ENCODE results near the gene PDE9A.
"Not testable (repeated sequence)": the region's sequence is repeated elsewhere in the genome, so short reads cannot be mapped to it uniquely, and the experiment has no call there.

The PDE9A gene

DNA sequence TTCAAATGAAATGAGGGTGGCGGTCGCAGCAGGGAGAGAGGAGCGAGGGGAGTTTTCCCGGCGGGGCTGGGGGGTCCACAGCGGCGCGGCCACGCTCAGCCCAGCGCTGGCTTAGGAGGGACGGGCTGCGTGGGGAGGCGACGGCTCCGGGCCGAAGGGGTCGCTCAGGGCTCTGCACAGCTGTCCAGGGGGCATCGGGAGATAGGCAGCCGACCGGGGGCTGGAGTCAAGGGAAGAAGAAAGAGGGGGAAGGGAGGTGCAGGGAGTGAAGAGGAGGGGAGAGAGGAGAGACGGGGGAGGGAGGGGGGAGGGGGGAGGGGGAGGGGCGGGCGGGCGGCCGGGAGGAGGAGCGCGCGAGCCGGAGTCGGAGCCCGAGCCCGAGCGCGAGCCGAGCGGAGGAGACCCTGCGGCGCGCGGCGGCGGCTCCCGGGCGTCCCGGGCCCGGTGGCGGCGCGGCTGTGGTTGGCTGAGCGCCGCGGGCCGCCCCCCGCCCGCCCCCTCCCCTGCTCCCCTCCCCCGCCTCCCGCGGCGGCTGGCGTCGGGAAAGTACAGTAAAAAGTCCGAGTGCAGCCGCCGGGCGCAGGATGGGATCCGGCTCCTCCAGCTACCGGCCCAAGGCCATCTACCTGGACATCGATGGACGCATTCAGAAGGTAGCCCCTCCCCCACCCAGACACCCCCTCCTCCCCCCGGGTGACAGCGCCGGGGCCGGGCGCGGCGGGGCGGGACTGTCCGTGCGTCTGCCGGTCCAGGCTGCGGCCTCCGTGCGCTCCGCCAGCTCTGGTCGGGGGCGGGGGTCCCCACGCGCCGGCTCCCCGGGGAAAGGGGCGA is at the start of gene PDE9A:
Gene PDE9A (plus strand): TSS at position 391 of the 831 bp plus-strand sequence. CDS start 194 bp downstream, at position 585.
- no peak for DNase-seq

DNA sequence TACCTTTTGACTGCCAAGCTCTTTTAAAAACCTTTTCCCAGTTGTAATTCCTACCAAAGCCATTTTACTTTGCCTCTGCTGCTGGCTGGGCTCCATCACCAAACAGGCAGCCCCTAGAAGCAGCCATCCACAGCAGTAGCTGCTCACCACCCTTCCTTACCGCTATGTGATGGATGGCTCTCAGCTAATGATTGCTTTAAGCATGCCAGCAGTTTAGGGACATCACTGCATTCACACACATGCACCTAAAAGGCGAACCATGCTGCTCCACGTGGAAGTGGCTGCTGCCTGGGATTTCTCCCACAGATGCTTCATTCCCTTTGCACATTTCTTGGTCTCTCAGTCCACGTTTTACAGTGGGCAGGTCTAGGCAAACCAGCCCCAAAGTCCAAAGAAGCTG is 46.3 kb upstream of the PDE9A start:
- no peak for DNase-seq

DNA sequence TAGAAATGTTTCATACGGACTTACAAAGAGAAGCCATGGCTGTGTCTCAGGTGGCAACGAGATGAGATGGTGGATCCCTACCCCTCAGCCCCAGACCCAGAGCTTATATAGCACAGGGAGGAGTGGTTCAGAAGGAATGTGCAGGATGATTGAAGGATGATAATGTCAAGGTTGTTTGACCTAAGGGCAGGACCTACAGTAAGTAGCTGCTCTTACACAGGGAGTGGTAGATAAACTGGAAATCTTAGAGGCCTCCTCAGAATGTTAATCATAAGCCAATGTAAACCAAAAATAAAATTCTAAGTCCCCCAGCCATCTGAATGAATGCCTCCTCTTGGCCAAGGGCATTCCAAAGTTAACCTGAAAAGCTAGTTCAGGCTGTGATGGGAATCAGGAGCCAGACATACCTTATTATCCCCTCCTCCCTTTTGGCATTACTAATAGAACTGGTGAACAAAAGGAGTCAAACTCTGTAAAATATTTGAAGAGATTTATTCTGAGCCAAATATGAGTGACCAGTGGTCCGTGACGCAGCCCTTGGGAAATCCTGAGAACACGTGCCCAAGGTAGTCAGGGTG is 45.8 kb upstream of the PDE9A start:
- DNase-seq = no peak

DNA sequence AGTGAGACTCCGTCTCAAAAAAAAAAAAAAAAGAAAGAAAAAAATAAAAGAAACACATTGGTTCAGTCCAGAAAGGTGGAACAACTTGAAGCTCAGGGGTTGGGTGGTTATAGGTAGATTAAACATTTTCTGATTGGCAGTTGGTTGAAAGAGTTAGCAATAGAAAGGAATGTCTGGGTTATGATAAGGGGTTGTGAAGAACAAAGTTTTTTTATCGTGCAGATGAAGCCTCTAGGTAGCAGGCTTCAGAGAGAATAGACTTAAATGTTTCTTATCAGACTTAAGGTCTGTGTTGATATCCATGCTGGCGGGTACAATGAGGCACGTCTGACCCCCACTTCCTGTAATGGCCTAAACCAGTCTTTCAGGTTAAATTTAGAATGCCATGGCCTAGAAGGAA is 45.0 kb upstream of the PDE9A start:
- no peak for DNase-seq

DNA sequence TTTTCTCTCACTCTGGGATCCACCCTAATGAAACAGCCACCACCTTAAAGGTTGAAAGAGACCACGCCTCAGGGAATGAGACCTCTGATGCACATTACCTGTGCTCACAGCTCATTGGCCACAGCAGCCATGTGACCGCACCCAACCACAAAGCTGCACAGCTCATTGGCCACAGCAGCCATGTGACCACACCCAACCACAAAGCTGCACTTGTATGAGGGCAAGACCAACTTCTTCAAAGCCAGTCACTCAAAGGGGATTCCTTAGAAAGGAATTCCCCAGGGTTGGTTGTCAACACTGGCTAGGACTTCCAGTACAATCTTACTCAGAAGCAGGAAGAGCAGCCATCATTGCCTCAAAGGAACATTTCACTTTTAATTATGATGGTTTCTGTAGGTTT is 43.6 kb upstream of the PDE9A start:
- no peak for DNase-seq

DNA sequence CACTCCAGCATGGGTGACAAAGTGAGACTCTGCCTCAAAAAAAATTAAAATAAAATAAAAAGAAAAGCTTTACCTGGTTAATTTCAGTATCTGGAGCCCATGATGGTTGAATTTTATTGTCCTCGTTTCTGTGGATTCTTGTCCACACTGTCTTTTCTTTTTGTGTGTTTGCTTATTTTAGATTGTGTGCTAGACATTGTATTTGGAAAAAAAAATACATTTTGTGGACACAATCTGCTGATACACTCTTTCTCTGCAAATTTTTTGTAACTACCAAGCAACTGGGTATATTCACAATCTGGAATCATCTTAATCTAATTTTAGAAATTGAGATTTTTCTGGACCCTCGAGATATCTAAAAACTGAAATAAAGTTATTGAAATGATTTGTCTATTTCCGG is 41.6 kb upstream of the PDE9A start:
- no peak for DNase-seq

DNA sequence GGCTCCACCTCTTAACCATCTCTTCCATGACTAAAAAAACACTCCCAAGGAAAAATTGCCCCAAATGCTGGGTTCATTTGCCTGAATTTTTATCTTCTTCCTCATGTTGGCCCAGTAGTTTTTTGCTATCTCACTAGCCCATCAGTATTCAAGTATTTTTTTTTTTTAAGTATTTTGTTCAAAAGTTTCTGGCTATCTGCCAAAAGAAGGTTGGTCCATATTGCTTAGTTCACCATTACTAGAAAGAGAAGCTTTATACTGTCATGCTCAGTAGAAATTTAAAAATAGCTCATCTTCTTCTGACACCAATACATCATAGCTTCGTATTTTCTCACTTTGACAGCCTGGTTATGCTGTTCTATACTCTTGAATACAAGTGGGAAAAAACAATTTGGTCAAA is 41.0 kb upstream of the PDE9A start:
- DNase-seq = no peak

DNA sequence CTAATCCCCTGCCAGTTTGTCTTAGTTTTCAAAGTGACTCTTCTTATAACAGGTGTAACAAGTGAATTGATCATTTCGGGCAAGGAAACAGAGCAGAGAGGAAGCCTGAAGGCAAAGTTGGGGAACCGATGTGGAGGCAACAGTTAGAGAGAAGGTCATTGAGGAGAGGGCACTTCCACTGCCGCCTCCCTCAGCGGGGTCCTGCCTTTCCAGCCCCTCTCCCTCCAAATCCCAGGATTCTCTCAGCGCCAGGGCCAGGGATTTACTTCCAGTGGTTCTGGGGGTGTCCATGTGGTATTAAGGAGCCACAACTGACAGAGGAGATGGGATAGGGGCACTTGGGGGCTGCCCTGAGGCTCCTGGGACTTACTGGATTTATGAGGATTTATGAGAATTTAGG is 39.7 kb upstream of the PDE9A start:
- DNase-seq = no peak

DNA sequence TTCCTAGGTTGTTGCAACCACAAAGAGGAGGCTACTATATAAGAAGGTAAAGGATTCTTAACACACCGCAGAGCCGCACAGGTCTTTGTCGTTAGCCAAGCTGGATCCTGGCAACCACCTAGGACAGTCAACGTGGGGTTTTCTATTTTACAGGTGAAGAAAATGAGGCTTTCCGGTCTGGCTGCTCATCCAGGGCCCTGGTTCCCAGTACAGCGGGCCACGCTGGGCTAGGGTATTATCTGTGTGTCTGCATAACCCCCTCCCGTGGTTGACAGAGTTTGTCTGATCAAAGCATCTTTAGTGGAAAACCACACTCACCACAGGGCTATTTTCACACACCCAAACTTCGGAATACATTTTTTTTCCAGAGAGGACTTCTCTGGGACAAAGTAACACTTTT is 39.0 kb upstream of the PDE9A start:
- DNase-seq = no peak

DNA sequence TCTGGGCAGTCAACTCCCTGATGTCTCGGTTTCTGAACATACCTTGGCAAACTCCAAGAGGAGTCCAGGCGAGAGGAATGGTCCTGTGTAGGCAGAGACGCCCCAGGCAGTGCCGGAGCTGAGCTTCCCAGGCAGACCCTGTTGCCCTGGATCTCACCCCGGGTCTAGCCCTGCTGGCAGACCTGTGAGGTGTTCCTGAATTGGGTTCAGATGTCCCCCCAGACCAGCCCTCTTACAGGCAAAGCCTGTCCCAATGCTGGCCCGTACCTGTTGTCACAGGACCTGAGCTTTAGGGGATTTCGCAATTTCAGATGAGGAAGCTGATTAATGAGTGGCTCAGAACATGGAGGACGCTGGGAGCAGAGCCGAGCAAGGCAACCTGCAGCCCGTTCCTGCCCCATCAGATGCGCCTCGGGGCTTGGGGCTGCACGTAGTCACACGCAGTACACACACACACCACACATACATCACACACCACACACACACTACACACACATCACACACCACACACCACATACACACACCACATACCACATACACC is 38.5 kb upstream of the PDE9A start:
- no peak for DNase-seq

DNA sequence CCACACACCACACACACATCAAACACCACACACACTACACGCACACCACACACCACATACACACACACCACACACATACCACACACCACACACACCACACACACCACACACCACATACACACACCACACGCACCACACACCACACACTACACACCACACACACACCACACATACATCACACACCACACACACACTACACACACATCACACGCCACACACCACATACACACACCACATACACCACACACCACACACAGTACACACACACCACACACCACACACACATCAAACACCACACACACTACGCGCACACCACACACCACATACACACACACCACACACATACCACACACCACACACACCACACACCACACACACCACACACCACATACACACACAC is 38.0 kb upstream of the PDE9A start:
- not testable (repeated sequence) for DNase-seq

DNA sequence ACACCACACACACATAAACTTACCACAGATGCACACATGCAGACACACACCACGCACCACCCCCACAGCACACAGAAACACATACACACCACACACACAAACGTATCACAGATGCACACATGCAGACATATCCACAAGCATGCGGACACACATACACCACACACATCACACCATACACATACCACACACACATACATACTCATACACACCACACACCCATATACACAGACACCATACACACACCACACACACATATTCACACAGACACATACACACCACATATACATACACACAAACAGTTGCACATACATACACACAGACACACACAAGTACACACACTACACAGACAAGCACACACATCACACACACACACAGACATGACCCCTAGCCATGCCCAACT is 37.5 kb upstream of the PDE9A start:
- DNase-seq = no peak

DNA sequence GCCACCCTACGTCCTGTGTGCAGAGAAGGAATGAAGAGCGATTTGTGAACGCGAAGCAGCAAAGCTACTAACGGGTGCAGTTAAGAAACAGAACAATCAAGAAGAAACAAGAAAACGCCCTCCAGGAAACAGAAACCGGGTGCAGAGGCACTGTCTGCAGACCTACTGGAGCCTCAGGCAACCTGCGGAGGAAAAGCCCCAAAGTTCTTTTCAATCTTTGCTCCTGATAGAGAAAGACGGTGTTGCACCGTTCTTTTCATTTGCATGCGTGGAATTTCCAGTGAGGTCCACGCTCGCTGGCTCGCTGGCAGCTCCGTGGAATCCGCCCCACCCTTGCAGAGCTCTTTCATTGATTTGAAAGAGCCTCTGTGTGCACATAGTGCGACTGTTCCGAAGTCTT is 37.0 kb upstream of the PDE9A start:
- no peak for DNase-seq

DNA sequence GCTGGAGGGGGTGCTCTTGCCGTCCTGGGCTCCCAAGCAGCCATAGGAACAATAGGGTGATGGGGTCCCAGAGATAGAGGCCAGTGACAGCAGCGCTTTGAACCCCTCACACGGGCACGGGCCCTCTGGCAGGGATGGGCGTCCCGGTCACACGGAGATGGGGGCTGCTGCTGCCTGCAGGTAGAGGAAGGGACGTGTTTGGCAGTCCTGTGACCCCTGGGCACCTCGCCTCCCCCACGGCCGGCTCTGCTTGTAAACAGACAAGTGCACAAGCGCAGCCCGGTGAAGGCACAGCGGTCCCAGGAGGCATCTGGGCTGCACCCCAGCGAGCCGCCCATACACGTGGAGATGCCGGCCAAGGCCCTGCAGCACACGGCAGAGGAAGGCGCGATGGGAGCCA is 36.5 kb upstream of the PDE9A start:
- DNase-seq = no peak

DNA sequence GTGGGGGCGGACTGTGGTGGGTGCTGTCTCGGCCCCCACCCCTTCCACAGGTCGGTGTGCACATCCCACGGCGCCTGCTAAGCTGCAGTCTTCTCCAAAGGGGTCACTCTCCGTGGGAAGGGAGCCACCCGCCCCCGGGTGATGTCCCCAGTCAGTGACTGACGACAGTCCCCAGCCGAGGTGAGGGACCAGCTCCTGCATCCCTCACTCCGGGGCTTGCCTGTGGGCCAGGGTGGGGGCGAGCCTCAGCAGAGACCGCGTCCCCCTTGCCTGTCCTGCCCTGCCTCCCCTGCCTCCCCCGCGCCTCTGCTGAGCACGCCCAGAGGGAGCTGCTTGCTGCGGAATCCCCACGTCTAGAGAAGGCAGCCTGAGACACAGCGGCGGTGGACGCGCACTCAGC is 35.9 kb upstream of the PDE9A start:
- DNase-seq = no peak

DNA sequence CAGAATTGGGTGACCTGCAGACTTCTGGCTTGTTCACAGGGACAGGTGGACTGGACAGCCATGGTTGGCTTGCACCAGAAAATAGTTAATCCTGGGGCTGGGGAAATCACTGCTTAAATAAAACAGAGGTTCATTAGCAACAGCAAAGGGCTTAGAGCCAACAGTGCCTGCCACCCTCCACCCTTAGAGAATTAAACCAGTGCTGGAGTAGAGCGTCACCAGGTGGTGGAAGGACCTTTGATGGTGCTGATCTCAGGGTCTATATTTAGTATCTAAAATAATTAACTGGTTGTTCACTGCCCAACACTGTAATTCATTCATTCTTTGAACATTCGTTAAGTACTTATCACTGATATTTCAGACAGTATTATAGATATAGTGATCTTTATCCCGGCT is 34.7 kb upstream of the PDE9A start:
- DNase-seq = no peak

DNA sequence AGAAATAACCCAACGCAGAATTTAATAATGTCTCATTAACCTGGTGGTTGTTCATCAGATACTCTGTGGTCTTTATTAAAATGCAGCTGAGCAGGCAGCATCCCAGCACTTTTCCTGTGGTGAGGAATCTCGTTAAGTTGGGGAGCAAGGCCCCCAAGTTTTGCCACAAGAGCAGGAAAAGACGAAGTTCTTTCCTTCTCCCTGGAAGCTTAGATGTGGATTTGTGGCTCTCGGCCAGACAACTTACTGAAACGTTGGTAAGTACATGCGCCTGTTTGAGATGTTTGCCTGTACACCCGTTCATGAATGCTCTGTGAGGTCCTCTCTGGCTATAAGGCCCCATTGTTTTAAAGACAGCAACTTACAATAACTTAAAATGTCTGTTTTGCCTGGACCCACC is 34.3 kb upstream of the PDE9A start:
- DNase-seq = no peak

DNA sequence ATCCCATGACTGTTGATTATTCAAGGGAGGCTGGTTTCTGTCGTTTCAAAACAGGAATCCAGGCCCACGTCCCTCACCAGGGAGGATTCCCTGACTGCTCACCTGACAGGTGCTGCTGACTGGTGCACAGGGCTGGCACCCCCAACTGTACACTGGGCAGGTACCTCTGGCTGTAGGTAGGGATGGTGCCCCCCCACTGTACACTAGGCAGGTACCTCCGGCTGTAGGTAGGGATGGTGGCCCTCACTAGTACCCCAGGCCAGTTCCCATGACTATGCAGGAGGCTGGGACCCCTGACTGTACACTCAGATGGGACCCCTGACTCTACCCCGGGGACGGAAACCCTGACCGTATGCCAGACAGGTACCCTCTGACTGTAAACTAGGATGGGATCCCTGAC is 33.6 kb upstream of the PDE9A start:
- DNase-seq = no peak

DNA sequence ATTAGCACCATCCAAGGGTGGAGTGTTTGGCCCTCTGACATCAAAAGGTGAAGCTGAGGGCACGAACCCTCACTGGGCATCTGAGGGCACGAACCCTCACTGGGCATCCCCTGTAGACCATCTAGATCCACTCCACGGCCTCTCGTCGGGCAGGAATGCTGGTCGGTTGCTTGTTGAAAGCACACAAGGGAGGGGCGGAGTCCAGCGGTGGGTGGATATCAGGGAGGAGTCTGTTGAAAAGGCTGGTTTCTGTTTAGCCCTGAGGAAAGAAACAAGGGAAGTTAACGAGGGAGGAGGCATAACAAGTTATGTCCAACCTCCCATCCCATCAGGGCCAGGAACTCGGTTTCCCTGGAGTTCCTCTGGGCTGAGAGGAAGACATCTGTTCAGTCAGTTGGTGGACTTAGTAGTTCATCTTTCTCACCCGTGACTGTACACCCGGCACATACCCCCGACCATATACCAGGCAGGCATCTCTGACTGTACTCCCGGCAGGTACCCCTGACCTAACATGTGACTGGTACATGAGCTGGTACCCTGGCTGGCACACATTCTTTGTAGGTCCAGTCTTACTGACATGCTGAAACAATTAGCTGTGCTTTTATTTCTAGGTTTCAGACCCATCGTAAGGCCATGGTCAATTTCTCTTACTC is 32.1 kb upstream of the PDE9A start:
- DNase-seq = no peak

DNA sequence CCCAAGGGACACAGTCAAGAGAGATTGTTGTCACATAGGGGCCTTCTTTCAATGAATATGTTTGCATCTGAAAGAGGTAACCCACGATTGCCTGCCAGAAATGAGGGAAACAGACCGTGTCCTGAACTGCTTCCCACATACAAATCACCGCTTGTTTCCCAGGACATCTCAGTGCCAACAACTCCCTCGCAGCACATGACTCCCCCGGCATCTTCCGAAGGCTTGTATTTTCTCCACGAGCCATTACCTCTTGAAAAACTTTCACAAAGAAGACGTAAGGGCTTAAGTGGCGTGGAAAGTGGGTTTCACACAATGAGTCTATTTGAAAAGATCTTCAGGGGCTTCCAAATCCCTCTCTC is 31.6 kb upstream of the PDE9A start:
- DNase-seq = no peak

DNA sequence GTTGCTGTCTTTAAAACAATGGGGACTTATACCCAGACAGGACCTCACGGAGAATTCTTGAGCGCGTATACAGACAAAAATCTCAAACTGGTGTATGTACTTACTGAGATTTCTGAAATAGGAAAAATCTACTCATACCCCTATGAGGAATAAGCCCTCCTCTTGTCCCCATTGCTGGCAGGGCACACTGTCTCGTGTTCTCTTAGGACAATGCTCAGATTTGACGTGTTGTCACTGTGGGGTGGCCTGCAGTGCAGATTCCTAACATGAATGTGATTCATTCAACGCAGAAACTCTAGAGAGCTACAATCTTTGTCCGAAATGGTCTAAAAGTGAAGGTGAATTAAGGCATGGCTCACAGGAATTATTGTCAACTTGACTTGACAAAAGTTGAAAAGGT is 31.1 kb upstream of the PDE9A start:
- no peak for DNase-seq

DNA sequence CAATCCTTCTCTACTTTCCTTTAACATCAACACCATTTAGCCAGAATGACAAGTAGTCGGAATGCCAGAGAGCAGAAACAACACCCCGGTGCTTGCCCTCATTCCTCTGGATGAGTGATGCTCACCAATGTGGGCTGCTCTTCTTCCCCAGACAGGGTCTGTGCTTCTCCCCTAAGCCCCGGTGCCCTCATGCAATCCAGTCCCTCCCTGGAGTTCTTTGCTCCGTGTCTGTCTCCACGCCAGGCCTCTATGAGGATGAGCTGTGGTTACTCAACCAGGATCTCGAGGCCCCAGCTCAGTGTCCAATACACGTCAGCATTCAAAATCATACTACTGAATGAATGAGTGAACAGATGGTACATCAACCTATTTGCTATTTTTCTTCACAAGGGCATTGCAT is 29.7 kb upstream of the PDE9A start:
- no peak for DNase-seq

DNA sequence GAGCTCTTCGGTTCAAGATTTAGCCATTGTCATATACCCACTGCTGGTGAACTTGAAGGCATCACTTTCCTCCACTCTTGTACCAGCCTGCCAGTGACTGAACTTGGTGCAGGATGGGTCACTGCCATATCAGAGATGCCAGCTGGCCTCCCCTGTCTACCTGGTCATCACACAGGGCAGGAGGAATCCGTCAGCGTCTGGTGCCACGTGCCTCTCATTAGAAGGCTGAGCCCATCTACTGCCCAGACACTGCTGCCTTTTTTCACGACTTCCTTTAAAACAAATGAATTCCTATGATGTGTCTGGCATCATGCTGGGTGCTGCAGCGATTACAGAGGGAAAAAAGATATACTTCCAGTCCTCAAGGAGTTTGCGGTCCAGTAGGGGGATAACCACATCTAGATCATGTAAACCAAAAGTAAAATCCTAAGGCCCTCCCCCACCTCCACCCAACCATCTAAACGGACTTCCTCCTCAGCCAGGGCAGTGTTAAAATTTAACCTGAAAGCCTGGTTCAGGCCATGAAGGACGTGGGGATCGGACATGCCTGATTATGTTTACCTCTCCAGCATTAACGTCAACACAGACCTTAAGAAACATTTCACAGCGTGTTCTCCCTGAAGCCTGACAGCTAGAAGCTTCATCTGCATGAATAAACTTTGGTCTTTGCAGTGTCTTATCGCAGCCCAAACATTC is 29.2 kb upstream of the PDE9A start:
- no peak for DNase-seq

DNA sequence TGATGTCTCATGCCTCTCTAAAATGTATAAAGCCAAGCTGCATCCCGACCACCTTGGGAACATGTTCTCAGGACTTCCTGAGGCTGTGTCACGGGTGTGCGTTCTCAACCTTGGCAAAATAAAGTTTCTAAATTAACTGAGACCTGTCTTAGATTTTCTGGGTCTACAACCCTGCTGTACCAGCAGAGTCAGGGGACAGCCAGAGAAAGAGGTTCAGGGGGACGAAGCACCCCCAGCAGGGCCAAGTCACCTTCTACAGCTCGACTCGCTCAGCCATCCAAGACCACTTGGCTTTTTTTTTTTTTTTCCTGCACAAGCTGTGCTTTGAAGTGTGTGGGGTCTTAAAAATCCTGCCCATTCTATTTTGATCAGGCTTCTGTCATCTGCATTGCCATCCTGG is 28.5 kb upstream of the PDE9A start:
- no peak for DNase-seq
